Gastrocnemius medialis (tissue), 4 donors: Measurements from ENCODE around the gene LIME1.

Source experiments
- POLR2A ChIP-seq, 2 donors: fragments of 450-650 bp; IDR thresholded peaks; one replicate each; pipeline ENCODE4 v1.6.1; 2017; ENCODE audit warnings: antibody characterized with exemption in 2 of 2, mild to moderate bottlenecking in 2 of 2, moderate library complexity in 2 of 2
- TF ChIP-seq, protein P1 (sequence below), 5 experiments: fragments of 450-650 bp in 3 of 5; fragments of 200-600 bp in 2 of 5; sonication (generic) in 2 of 5; IDR thresholded peaks in 4 of 5; conservative IDR thresholded peaks in 1 of 5; 1 replicate in 4 of 5; 2 replicates in 1 of 5; pipeline ENCODE4 v1.5.1; 2016 to 2019; ENCODE audit warnings: antibody characterized with exemption in 5 of 5, mild to moderate bottlenecking in 3 of 5, moderate library complexity in 3 of 5

DNA sequence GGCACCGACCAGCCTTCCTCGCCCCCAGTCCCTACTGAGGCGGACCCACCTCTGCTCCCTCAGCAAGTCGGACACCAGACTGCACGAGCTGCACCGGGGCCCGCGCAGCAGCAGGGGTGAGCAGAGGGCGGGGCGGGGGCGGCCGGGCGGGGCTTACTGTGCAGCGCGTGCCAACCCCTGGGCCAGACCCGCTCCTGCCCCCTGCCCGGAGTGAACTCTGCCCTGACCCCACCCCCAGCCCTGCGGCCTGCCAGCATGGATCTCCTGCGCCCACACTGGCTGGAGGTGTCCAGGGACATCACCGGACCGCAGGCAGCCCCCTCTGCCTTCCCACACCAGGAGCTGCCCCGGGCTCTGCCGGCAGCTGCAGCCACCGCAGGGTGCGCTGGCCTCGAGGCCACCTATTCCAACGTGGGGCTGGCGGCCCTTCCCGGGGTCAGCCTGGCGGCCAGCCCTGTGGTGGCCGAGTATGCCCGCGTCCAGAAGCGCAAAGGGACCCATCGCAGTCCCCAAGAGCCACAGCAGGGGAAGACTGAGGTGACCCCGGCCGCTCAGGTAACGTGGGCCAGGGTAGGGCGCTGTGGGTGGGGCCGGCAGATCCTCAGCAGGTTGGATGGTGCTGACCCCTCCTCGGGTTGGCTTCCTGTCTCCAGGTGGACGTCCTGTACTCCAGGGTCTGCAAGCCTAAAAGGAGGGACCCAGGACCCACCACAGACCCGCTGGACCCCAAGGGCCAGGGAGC, 1.7 kb downstream of the LIME1 start:
- TF ChIP-seq, protein P1, sequence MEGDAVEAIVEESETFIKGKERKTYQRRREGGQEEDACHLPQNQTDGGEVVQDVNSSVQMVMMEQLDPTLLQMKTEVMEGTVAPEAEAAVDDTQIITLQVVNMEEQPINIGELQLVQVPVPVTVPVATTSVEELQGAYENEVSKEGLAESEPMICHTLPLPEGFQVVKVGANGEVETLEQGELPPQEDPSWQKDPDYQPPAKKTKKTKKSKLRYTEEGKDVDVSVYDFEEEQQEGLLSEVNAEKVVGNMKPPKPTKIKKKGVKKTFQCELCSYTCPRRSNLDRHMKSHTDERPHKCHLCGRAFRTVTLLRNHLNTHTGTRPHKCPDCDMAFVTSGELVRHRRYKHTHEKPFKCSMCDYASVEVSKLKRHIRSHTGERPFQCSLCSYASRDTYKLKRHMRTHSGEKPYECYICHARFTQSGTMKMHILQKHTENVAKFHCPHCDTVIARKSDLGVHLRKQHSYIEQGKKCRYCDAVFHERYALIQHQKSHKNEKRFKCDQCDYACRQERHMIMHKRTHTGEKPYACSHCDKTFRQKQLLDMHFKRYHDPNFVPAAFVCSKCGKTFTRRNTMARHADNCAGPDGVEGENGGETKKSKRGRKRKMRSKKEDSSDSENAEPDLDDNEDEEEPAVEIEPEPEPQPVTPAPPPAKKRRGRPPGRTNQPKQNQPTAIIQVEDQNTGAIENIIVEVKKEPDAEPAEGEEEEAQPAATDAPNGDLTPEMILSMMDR (IDR thresholded peaks at IDR 0.05 in 4 of 5, conservative IDR thresholded peaks at IDR 0.05 in 1 of 5) = no peak
- TF ChIP-seq POLR2A (IDR thresholded peaks at IDR 0.05) = no peak
